HepG2 (cell line): ENCODE results near the gene NFKBIA. TPM values are rescaled to one million over a fixed set of nuclear protein-coding genes. Genes with fewer than 3 reads are reported as not detected.

Experiments used
- ATRX ChIP-seq: sonication (generic); formaldehyde crosslinking; IDR thresholded peaks from 2 replicates; pipeline ENCODE4 v1.4.0; 2020; ENCODE audit warnings: missing genetic modification reagents, borderline replicate concordance
- CREBL2 ChIP-seq: sonication (generic); formaldehyde crosslinking; IDR thresholded peaks from 2 replicates; pipeline ENCODE4 v1.8.1; 2023; ENCODE audit warnings: missing genetic modification reagents, mild to moderate bottlenecking, borderline replicate concordance
- ESRRA ChIP-seq: sonication (generic); formaldehyde crosslinking; IDR thresholded peaks from 2 replicates; pipeline ENCODE4 v1.5.1; 2020; ENCODE audit warnings: mild to moderate bottlenecking, low read depth, missing genetic modification reagents
- FOXK1 ChIP-seq: sonication (generic); formaldehyde crosslinking; IDR thresholded peaks from 2 replicates; pipeline ENCODE4 v1.4.0; 2020; ENCODE audit warnings: low read depth, missing genetic modification reagents, borderline replicate concordance
- FOXO1 ChIP-seq: sonication (generic); formaldehyde crosslinking; IDR thresholded peaks from 2 replicates; pipeline ENCODE4 v1.4.0; 2020; ENCODE audit warnings: missing genetic modification reagents
- JUN ChIP-seq: sonication (generic); formaldehyde crosslinking; IDR thresholded peaks from 2 replicates; pipeline ENCODE4 v1.4.0; 2020; ENCODE audit warnings: mild to moderate bottlenecking, missing genetic modification reagents
- MXD1 ChIP-seq: sonication (generic); formaldehyde crosslinking; IDR thresholded peaks from 2 replicates; pipeline ENCODE4 v1.4.0; 2020; ENCODE audit warnings: mild to moderate bottlenecking, missing genetic modification reagents
- PCBP1 ChIP-seq: fragments of 200-400 bp; formaldehyde crosslinking; IDR thresholded peaks from 2 replicates; pipeline ENCODE4 v1.6.1; 2017; ENCODE audit warnings: mild to moderate bottlenecking, low read depth, low read length, borderline replicate concordance
- POGZ ChIP-seq: sonication (generic); formaldehyde crosslinking; IDR thresholded peaks from 2 replicates; pipeline ENCODE4 v1.4.0; 2020; ENCODE audit warnings: mild to moderate bottlenecking, missing genetic modification reagents
- POLR2AphosphoS5 ChIP-seq: IDR thresholded peaks from 2 replicates; pipeline ENCODE4 v1.6.1; 2012; ENCODE audit warnings: low read depth, low read length
- SP140L ChIP-seq: sonication (generic); formaldehyde crosslinking; IDR thresholded peaks from 2 replicates; pipeline ENCODE4 v1.4.0; 2020; ENCODE audit warnings: missing genetic modification reagents, borderline replicate concordance
- ZBTB10 ChIP-seq: sonication (generic); formaldehyde crosslinking; IDR thresholded peaks from 2 replicates; pipeline ENCODE4 v1.4.0; 2020; ENCODE audit warnings: missing genetic modification reagents, borderline replicate concordance
- ZBTB37 ChIP-seq: sonication (generic); formaldehyde crosslinking; IDR thresholded peaks from 2 replicates; pipeline ENCODE4 v1.4.0; 2020; ENCODE audit warnings: mild to moderate bottlenecking, missing genetic modification reagents
- ZBTB42 ChIP-seq: sonication (generic); formaldehyde crosslinking; IDR thresholded peaks from 2 replicates; pipeline ENCODE4 v1.5.0; 2020; ENCODE audit warnings: mild to moderate bottlenecking, missing genetic modification reagents
- ZNF180 ChIP-seq: sonication (generic); formaldehyde crosslinking; IDR thresholded peaks from 2 replicates; pipeline ENCODE4 v1.4.0; 2020; ENCODE audit warnings: low read depth, missing genetic modification reagents, borderline replicate concordance
- ZNF556 ChIP-seq: sonication (generic); formaldehyde crosslinking; IDR thresholded peaks from 2 replicates; pipeline ENCODE4 v1.4.0; 2020; ENCODE audit warnings: mild to moderate bottlenecking, missing genetic modification reagents, borderline replicate concordance
- ZNF614 ChIP-seq: IDR thresholded peaks from 2 replicates; pipeline ENCODE4 v1.6.1; 2018; ENCODE audit warnings: missing biosample characterization, missing genetic modification reagents, inconsistent platforms, borderline replicate concordance
- ZNF720 ChIP-seq: sonication (generic); formaldehyde crosslinking; IDR thresholded peaks from 2 replicates; pipeline ENCODE4 v1.4.0; 2020; ENCODE audit warnings: missing genetic modification reagents
- ZNF724P ChIP-seq: sonication (generic); formaldehyde crosslinking; IDR thresholded peaks from 2 replicates; pipeline ENCODE4 v1.8.0; 2022; ENCODE audit warnings: missing genetic modification reagents, borderline replicate concordance
- ZNF737 ChIP-seq: sonication (generic); formaldehyde crosslinking; IDR thresholded peaks from 2 replicates; pipeline ENCODE4 v1.5.0; 2020; ENCODE audit warnings: missing genetic modification reagents, mild to moderate bottlenecking, borderline replicate concordance
- ZNF770 ChIP-seq: sonication (generic); formaldehyde crosslinking; IDR thresholded peaks from 2 replicates; pipeline ENCODE4 v1.5.0; 2020; ENCODE audit warnings: mild to moderate bottlenecking, missing genetic modification reagents
- ZNF788 ChIP-seq: sonication (generic); formaldehyde crosslinking; IDR thresholded peaks from 2 replicates; pipeline ENCODE4 v1.5.0; 2020; ENCODE audit warnings: mild to moderate bottlenecking, missing genetic modification reagents, borderline replicate concordance
- polyA plus RNA-seq, 8 experiments: library from polyadenylated mRNA; depleted of rRNA in 3 of 8; stranded (reverse) in 7 of 8; unstranded in 1 of 8; fragments of >200 nt; fragmentation: Illumina TruSeq in 4 of 8; extraction: Trizol in 4 of 8; gene quantifications; 2 replicates each; pipeline versions ENCODE4 v1.2.1 to v1.2.3, GENCODE V29; 2011 to 2016; ENCODE audit warnings: low read depth in 4 of 8, missing spikeins in 1 of 8, mixed read lengths in 1 of 8; ENCODE audit not compliant: insufficient read depth in 1 of 8
- total RNA-seq, 5 experiments: library from RNA; depleted of rRNA; stranded (reverse); fragments of >200 nt; fragmentation: Illumina TruSeq; extraction: Trizol; gene quantifications; 2 replicates each; pipeline ENCODE4 v1.2.3, GENCODE V29; 2016; ENCODE audit warnings: low read depth in 1 of 5

The NFKBIA gene
- total and polyA plus RNA-seq, 2 of the 13 experiments (the other 11 are each of a cell fraction or from before 2014, with no cell fraction given): 197 to 319 TPM

GRCh38 chr14:35404449-35405303, at the start of gene NFKBIA (continued):
- peak; percentile 91 for TF ChIP-seq ESRRA (CRISPR knock-in tag)
- peak; percentile 89 for TF ChIP-seq JUN (CRISPR knock-in tag)
- TF ChIP-seq SP140L (CRISPR knock-in tag): peak; percentile 80; the same call in 1 of the 2 replicates
- peak; percentile 60; the same call in 1 of the 2 replicates for TF ChIP-seq ZNF720
- peak; percentile 86 for TF ChIP-seq PCBP1
- peak; percentile 77 for TF ChIP-seq FOXK1 (CRISPR knock-in tag)
- TF ChIP-seq ZBTB42 (CRISPR knock-in tag): 0 out of 2 replicates have a peak, but pooled peaks have one; percentile 10
- TF ChIP-seq ZNF556 (CRISPR knock-in tag): peak; percentile 96; the same call in 1 of the 2 replicates
- peak; percentile 88 for TF ChIP-seq MXD1 (CRISPR knock-in tag)
- TF ChIP-seq ZBTB10: peak; percentile 91
- TF ChIP-seq ZNF737 (CRISPR knock-in tag): no peak
- TF ChIP-seq CREBL2 (CRISPR knock-in tag): no peak
- peak; percentile 81; the same call in 1 of the 2 replicates for TF ChIP-seq ZNF614
- TF ChIP-seq POGZ (CRISPR knock-in tag): peak; percentile 77
- 0 out of 2 replicates have a peak, but pooled peaks have one; percentile 20 for TF ChIP-seq ZNF180
- TF ChIP-seq ZNF770 (CRISPR knock-in tag): peak; percentile 80
- peak; percentile 56; the same call in 1 of the 2 replicates for TF ChIP-seq ZNF788 (CRISPR knock-in tag)
- TF ChIP-seq ATRX: no peak
- peak; percentile 77; the same call in 1 of the 2 replicates for TF ChIP-seq ZBTB37 (CRISPR knock-in tag)
- TF ChIP-seq FOXO1 (CRISPR knock-in tag): peak; percentile 42
- peak; percentile 84 for TF ChIP-seq POLR2AphosphoS5
- TF ChIP-seq ZNF724P (CRISPR knock-in tag): peak; percentile 84; the same call in 1 of the 2 replicates
